ENCODE data around the gene RAB40C. TPM values are rescaled to one million over a fixed set of nuclear protein-coding genes. Genes with fewer than 3 reads are reported as not detected.

Gene RAB40C
- polyA plus RNA-seq, 1 donor (not counting 4 experiments of a cell fraction or from before 2014, with no cell fraction given) = 4.0 TPM

DNA sequence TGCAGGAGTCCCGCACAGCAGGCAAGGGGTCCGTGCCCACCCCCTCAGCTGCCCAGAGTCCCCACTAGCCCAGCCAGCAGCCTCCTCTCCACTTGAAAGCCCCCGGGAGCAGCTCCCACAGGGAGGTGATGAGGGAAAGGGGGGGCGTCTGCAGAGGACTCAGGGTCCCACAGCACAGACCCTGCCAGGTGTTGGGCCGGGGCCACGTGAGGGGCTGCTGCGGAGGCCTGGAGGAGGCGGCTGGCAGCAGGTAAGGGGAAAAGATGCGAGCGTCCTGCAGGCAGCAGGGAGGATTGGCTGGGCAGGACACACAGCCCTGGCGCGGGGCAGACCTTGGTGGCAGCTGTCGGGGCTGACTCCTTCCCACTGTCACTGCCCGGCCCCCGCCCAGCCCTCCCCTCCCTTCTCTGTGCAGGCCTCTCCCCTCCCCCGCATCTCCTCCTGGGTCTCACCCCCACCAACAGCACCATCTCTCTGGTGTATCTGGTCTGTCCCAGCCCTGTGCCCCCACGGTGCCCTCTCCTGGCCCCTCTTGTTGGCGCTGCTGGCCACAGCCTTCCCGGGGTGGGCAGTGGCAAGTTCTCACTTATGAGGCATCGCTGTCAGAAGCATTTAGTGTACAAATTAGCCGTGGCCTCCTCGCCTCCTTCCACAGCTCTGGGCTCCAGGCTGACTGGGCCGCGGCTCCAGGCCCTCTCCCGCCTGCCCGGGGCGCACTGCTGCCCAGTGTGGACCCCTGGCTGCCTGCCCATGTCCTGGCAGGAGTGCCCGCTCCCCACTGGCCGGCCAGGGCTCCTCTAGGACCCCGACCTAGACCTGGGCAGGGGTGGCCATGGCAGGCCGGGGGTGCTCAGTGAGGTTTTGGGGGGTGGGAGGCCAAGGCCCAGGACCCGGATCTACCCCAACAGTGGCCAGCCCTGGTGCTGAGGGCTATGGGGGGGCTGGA, 34.1 kb upstream of the RAB40C start:
- Histone ChIP-seq H3K4me3 (ENCODE audit: control insufficient read depth in 2 of 3, extremely low read depth in 1 of 3, insufficient read depth in 2 of 3, low read depth in 1 of 3, low read length in 3 of 3) (no peak overlapping the region), H4K20me1 (ENCODE audit: control insufficient read depth, extremely low read depth, insufficient read depth, low read length) (no peaks in the 10 kb centered on the region), H3K9ac (ENCODE audit: control insufficient read depth, extremely low read depth, insufficient read depth, low read length) (peak overlapping the region; percentile 9), H3K79me2 (ENCODE audit: control insufficient read depth, insufficient read depth, low read length) (no peaks in the 10 kb centered on the region), H3K27ac (ENCODE audit: control insufficient read depth, insufficient read depth, low read length) (no peak overlapping the region), H3K9me1 (ENCODE audit: control insufficient read depth, extremely low read depth, insufficient read depth, low read length) (no peaks in the 10 kb centered on the region), H2AFZ (ENCODE audit: control insufficient read depth, low read length) (no peak overlapping the region), H3K9me3 (ENCODE audit: control insufficient read depth, low read depth, low read length) (no peaks in the 10 kb centered on the region), H3K4me2 (ENCODE audit: control insufficient read depth, extremely low read depth, insufficient read depth, low read depth, low read length) (no peak overlapping the region), H3K4me1 (ENCODE audit: control insufficient read depth, extremely low read depth, insufficient read depth, low read length) (peaks cover 12% of the 10 kb centered on the region), H3K36me3 (ENCODE audit: control insufficient read depth in 2 of 2, extremely low read depth in 1 of 2, insufficient read depth in 2 of 2, low read length in 2 of 2) (peaks cover 3 to 4% of the 10 kb centered on the region in 2 experiments), H3K27me3 (ENCODE audit: control insufficient read depth, extremely low read depth, insufficient read depth, low read length) (peaks cover 32% of the 10 kb centered on the region)
- no peak for FAIRE-seq
- DNase-seq (ENCODE audit: low read depth, low spot score) = no peak
- TF ChIP-seq EZH2 (IDR thresholded peaks at IDR 0.05; ENCODE audit: low read length) = no peak
- TF ChIP-seq, protein P1, sequence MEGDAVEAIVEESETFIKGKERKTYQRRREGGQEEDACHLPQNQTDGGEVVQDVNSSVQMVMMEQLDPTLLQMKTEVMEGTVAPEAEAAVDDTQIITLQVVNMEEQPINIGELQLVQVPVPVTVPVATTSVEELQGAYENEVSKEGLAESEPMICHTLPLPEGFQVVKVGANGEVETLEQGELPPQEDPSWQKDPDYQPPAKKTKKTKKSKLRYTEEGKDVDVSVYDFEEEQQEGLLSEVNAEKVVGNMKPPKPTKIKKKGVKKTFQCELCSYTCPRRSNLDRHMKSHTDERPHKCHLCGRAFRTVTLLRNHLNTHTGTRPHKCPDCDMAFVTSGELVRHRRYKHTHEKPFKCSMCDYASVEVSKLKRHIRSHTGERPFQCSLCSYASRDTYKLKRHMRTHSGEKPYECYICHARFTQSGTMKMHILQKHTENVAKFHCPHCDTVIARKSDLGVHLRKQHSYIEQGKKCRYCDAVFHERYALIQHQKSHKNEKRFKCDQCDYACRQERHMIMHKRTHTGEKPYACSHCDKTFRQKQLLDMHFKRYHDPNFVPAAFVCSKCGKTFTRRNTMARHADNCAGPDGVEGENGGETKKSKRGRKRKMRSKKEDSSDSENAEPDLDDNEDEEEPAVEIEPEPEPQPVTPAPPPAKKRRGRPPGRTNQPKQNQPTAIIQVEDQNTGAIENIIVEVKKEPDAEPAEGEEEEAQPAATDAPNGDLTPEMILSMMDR (optimal IDR thresholded peaks at IDR 0.05 in 1 of 3, IDR thresholded peaks at IDR 0.05 in 1 of 3, conservative IDR thresholded peaks at IDR 0.05 in 1 of 3; ENCODE audit: extremely low read depth in 1 of 3, insufficient read depth in 2 of 3, low read length in 3 of 3) = peak in 1 of 3 experiments; percentile 47
- dilution Hi-C loops (cut with MboI; ENCODE audit: extremely low pct_ligation_motif_present, low sequenced_read_pairs) = no loop called here

DNA sequence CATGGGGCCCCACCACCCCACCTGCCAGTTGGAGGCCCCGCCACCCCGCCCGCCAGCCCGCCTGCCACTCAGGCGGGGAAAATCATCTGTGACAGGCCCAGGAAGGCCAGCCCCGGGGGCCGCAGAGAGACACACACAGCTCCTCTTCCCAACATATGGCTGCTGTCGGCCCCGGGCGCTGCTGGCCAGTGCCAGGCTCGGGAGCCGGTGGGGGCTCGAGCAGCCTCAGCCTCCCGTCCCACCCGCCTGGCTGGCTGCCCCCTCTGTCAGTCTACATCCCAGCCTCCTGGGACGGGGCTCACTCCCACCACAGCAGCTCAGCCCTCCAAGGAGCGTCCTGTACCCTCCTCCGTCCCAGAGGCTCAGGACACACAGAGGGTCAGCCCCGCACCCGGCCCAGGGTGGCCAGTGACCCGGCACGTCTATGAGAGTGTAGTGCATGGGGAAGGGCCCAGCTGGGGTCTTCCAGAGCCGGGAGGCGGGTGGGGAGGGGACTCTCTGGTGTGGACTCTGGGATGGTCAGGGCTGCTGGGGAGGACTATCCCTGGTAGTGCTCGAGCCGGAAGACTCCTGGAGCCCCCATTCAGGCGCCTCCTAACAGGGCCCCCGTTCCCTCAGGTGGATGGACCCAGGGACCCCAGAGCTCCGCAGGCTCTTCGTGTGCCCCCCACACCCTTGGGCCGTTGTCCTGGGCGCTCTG, 33.2 kb upstream of the RAB40C start:
- Histone ChIP-seq H3K36me3 (ENCODE audit: control insufficient read depth in 2 of 2, extremely low read depth in 1 of 2, insufficient read depth in 2 of 2, low read length in 2 of 2) (peaks cover 3 to 4% of the 10 kb centered on the region in 2 experiments), H3K9ac (ENCODE audit: control insufficient read depth, extremely low read depth, insufficient read depth, low read length) (no peak overlapping the region), H3K9me1 (ENCODE audit: control insufficient read depth, extremely low read depth, insufficient read depth, low read length) (no peaks in the 10 kb centered on the region), H3K27ac (ENCODE audit: control insufficient read depth, insufficient read depth, low read length) (no peak overlapping the region), H3K4me3 (ENCODE audit: control insufficient read depth in 2 of 3, extremely low read depth in 1 of 3, insufficient read depth in 2 of 3, low read depth in 1 of 3, low read length in 3 of 3) (no peak overlapping the region), H3K27me3 (ENCODE audit: control insufficient read depth, extremely low read depth, insufficient read depth, low read length) (peaks cover 40% of the 10 kb centered on the region), H3K79me2 (ENCODE audit: control insufficient read depth, insufficient read depth, low read length) (no peaks in the 10 kb centered on the region), H2AFZ (ENCODE audit: control insufficient read depth, low read length) (no peak overlapping the region), H3K4me2 (ENCODE audit: control insufficient read depth, extremely low read depth, insufficient read depth, low read depth, low read length) (no peak overlapping the region), H3K9me3 (ENCODE audit: control insufficient read depth, low read depth, low read length) (no peaks in the 10 kb centered on the region), H3K4me1 (ENCODE audit: control insufficient read depth, extremely low read depth, insufficient read depth, low read length) (peaks cover 12% of the 10 kb centered on the region), H4K20me1 (ENCODE audit: control insufficient read depth, extremely low read depth, insufficient read depth, low read length) (no peaks in the 10 kb centered on the region)
- no peak for TF ChIP-seq EZH2 (IDR thresholded peaks at IDR 0.05; ENCODE audit: low read length)
- TF ChIP-seq, protein P1 (optimal IDR thresholded peaks at IDR 0.05 in 1 of 3, IDR thresholded peaks at IDR 0.05 in 1 of 3, conservative IDR thresholded peaks at IDR 0.05 in 1 of 3; ENCODE audit: extremely low read depth in 1 of 3, insufficient read depth in 2 of 3, low read length in 3 of 3) = no peak
- DNase-seq (ENCODE audit: low read depth, low spot score) (no peak), FAIRE-seq (no peak)
- dilution Hi-C loops (cut with MboI; ENCODE audit: extremely low pct_ligation_motif_present, low sequenced_read_pairs) = no loop called here

All from keratinocyte (primary cell).